Measurements from ENCODE around the gene AKR1D1.
"Not testable (repeated sequence)": the region's sequence is repeated elsewhere in the genome, so short reads cannot be mapped to it uniquely, and the experiment has no call there.

Gene AKR1D1

GRCh38 chr7:138074540-138074939 is 1.7 kb upstream of the AKR1D1 start:
- no peak for DNase-seq

DNA sequence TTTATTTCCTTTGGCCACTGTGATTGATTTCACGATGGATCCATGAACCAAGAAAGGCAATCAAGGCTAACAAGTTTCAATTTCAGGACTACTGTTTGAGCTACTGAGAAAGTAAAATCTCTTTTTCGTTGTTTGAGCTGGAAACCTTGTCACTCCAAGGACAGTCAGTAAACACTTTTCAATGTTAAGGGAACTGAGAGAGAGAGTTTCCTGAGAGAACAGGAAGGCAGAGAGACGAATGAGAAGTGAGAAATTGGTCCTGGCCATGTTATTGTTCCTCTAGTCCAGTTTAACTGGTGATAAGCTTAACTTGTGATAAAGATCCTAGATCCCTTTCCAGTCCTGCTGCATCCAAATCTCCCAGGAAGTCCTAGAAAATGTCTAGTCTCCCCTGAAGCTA is 909 bp upstream of the AKR1D1 start:
- no peak for DNase-seq

DNA sequence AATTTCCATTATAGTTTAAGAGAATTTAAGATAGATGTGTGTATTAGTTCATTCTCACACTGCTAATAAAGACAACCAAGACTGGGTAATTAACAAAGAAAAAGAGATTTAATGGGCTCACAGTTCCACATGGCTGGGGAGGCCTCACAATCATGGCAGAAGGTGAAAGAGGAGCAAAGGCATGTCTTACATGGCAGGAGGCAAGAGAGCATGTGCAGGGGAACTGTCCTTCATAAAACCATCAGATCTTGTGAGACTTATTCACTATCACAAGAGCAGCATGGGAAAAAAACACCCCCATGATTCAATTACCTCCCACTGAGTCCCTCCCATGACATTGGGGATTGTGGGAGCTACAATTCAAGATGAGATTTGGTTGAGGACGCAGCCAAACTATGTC is 473 bp upstream of the AKR1D1 start:
- not testable (repeated sequence) for DNase-seq

GRCh38 chr7:138077809-138078208 is 1.6 kb downstream of the AKR1D1 start:
- DNase-seq = no peak

DNA sequence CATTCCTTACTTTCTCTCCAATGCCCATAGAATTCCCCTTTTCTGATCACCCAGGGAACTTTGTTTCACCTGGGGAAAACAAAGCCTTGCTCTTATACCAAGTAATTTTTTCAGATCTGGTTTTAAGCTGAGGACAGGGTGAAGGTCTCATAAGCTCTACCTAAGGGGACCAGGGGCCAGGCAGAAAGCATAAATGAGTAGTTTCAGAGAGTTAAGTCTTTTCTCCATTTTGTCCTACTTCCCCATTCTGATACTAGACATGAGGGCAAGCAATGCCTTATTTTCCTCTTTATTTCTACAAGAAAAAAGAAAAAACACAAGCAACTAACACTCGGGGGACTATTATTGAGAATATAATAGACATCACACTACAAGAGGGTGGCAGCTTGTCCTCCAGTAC is 2.9 kb downstream of the AKR1D1 start:
- DNase-seq = no peak

GRCh38 chr7:138081868-138082267 is 5.6 kb downstream of the AKR1D1 start:
- DNase-seq = no peak

DNA sequence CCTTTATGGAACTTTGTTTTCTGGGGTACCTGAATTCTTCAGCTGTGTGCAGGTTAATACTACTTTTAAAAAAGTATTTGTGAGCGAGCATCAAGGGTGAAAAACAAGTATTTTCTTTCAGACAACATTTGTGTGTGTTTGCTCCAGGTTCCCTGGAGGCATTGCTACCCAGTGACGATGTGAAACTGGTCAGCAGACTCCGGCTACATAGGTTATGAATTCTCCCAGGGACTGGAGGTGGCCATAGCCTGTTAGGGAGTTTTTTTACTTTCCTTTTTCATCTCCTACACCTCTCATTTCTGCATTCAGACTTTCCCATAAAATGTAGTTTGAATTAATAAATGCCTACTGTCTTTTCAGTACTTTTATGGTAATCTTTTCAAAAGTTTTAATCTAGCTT is 7.6 kb downstream of the AKR1D1 start:
- no peak for DNase-seq

GRCh38 chr7:138086563-138087270 is 10.5 kb downstream of the AKR1D1 start:
- DNase-seq = no peak

GRCh38 chr7:138089080-138089901 is 13.0 kb downstream of the AKR1D1 start:
- DNase-seq = no peak

- peak; percentile 97 to 99 for DNase-seq
Observed at GRCh38 chr7:138091032-138091431, 14.8 kb downstream of the AKR1D1 start.

DNA sequence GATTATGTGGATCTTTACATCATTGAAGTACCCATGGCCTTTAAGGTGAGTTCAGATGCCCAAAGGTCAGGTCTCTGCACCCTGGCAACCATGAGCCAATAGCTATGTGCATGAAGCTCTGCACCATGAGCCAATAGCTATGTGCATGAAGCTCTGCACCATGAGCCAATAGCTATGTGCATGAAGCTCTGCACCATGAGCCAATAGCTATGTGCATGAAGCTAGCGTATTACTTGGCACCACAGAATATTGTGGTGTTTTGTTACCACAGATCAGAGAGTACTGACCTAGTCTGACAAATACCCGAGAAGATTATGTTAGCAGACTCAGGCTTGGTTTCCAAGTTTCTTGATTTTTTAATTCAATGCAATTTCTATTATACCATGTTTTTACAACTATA is 15.6 kb downstream of the AKR1D1 start:
- not testable (repeated sequence) for DNase-seq

- no peak for DNase-seq
Observed at GRCh38 chr7:138092486-138093028, 16.3 kb downstream of the AKR1D1 start.

DNA sequence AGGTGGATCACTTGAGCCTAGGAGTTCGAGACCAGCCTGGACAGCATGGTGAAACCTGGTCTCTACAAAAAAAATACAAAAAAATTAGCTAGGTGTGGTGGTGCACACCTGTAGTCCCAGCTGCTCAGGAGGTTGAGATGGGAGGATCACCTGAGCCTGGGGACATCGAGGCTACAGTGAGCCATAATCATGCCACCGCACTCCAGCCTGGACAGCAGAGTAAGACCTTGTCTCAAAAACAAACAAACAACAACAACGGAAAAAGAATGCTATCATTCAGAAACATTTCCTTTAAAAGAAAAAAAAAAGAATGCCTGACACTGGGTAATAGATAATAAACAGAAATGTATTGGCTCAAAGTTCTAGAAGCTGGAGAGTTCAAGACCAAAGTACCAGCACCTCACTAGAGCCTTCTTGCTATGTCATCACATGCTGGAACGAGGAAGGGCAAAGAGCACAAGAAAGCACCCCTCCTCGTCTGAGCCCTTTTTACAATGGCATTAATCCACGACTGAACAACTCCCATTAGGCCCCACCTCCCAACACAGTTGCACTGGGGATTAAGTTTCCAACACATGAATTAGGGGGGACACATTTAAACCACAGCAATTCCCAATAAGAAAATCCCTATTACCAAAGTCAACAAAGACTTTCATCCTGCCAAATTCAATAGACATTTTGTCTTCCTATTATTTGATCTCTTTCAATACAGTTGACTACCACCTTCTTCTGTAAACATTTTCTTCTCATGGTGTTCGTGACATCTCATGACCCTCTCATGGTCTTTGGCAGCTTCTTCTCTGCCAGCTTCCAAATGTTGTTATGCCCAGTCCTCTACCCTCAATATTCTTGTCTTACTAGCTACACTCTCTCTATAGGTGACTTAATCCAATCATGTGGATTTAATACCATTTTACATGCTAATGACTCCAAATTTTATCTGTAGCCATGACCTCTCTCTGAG is 20.0 kb downstream of the AKR1D1 start:
- no peak for DNase-seq

DNA sequence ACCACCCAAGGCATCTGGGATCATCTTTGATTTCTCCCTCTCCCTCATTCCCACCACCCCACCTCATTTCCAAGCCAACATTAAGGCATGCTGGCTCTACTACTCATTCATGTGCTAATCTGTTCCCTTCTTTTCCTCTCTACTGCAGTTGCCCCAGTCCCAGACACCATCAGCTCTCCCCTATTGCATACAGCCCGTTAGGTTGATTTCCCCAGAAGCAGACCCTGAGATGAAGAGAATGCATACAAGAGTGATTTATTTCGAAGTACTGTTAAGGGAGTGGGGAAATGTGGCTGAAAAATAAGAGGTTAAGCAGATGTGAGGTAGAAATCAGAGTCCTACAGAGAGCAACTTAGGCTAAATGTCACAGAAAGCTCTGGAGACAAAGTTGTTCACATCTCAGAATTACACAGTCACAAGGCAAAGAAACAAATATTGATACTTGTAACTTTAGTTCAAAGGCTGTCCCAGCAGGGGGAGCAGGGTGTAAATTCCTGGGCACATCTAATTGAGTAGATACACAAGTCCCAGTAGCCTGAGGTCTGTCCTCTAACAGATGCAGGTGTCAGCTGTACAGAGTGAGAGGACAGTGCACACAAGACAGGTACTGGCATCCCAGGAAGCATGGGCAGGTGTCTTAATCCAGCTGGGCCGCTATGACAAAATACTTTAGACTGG is 20.9 kb downstream of the AKR1D1 start:
- peak; percentile 1 to 67 for DNase-seq

GRCh38 chr7:138099813-138100212 is 23.6 kb downstream of the AKR1D1 start:
- DNase-seq = no peak

DNA sequence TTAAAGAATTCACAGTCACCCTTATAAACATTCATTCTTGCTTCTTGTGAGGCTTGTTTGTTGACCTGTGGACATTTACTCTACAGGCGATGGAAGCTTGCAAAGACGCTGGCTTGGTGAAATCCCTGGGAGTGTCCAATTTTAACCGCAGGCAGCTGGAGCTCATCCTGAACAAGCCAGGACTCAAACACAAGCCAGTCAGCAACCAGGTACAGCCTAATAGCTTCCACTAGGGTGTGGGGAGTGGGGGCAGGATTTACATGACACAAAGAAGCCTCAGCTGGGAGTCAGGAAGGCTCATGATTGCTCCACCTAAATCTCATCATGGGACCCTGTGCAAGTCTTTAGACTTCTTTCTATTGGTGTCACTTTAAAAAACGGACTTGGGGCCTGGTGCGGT is 29.0 kb downstream of the AKR1D1 start:
- no peak for DNase-seq

GRCh38 chr7:138115047-138115446 is 38.8 kb downstream of the AKR1D1 start:
- no peak for DNase-seq

- no peak for DNase-seq
Observed at GRCh38 chr7:138116141-138116540, 39.9 kb downstream of the AKR1D1 start.

GRCh38 chr7:138116892-138117291 is 40.6 kb downstream of the AKR1D1 start:
- no peak for DNase-seq

DNA sequence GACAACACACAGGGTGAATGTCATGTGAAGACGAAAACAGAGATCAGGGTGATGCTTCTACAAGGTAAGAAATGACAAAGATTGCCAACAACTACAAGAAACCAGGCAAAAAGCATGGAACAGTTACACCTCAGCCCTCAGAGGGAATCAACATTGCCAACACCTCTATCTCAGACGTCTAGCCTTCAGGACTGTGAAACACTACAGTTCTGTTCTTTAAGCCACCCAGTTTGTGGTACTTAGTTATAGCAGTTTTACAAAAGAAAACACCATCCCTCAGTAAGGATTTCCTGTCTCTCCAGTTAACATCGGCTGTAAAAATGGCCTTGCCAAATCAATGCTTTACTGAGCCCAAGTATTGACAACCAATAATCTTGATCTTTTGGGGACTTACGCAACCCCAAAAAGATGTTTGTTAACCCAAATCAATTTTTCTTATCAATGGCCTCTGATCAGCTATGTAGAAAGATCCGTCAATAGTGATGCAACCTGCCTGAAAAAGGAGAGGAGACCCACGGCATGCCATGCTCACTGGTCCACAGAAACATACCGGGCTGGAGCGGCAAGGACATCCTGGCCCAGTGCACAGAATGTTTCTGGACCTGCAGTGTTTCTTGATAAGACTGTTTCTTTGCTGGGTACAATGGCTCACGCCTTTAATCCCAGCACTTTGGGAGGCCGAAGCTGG is 44.0 kb downstream of the AKR1D1 start:
- no peak for DNase-seq

- DNase-seq = no peak
Observed at GRCh38 chr7:138122162-138122561, 45.9 kb downstream of the AKR1D1 start.

GRCh38 chr7:138125119-138125518 is 48.9 kb downstream of the AKR1D1 start:
- DNase-seq = no peak
